Daoy (cell line): ENCODE data around the gene LINGO1. TPM values are rescaled to one million over a fixed set of nuclear protein-coding genes. Genes with fewer than 3 reads are reported as not detected.

Experiments
- DNase-seq: peaks from one replicate; pipeline ENCODE4 v3.0.0-alpha.2; 2015; ENCODE audit warnings: low read depth
- total RNA-seq: library from RNA; depleted of rRNA; stranded (reverse); fragments of >200 nt; shearing (Covaris generic); gene quantifications from 2 replicates; pipeline ENCODE4 v1.2.3, GENCODE V29; 2014

Gene LINGO1
- total RNA-seq, 1 experiment from 2014 or later, result 0.11 TPM

GRCh38 chr15:77596821-77597803, 35.6 kb downstream of the LINGO1 start:
- DNase-seq, result no peak

GRCh38 chr15:77595231-77595630, 37.5 kb downstream of the LINGO1 start:
- no peak for DNase-seq

- DNase-seq, result no peak
These were observed 40.0 kb downstream of the LINGO1 start for GRCh38 chr15:77592758-77593157.

- no peak for DNase-seq
These were observed 40.6 kb downstream of the LINGO1 start for GRCh38 chr15:77591968-77592613.

- DNase-seq, result peak; percentile 45
These were observed 42.9 kb downstream of the LINGO1 start for GRCh38 chr15:77589839-77590238.

- DNase-seq, result no peak
These were observed 44.6 kb downstream of the LINGO1 start for GRCh38 chr15:77588126-77588525.

- no peak for DNase-seq
These were observed 48.0 kb downstream of the LINGO1 start for GRCh38 chr15:77584691-77585090.

GRCh38 chr15:77584201-77584600, 48.5 kb downstream of the LINGO1 start:
- DNase-seq, result no peak

- no peak for DNase-seq
These were observed 49.9 kb downstream of the LINGO1 start for GRCh38 chr15:77582763-77583162.

GRCh38 chr15:77581896-77582569, 50.7 kb downstream of the LINGO1 start:
- no peak for DNase-seq

GRCh38 chr15:77580996-77581682, 51.6 kb downstream of the LINGO1 start:
- no peak for DNase-seq

GRCh38 chr15:77579498-77580188, 53.1 kb downstream of the LINGO1 start:
- DNase-seq, result no peak

- DNase-seq, result no peak
These were observed 53.9 kb downstream of the LINGO1 start for GRCh38 chr15:77578641-77579372.

GRCh38 chr15:77577366-77577950, 55.3 kb downstream of the LINGO1 start:
- DNase-seq, result no peak

- no peak for DNase-seq
These were observed 56.2 kb downstream of the LINGO1 start for GRCh38 chr15:77576538-77576937.

- DNase-seq, result no peak
These were observed 57.3 kb downstream of the LINGO1 start for GRCh38 chr15:77575203-77575934.

GRCh38 chr15:77574521-77575202, 58.0 kb downstream of the LINGO1 start:
- no peak for DNase-seq

- no peak for DNase-seq
These were observed 58.9 kb downstream of the LINGO1 start for GRCh38 chr15:77573802-77574201.

GRCh38 chr15:77572186-77572585, 60.5 kb downstream of the LINGO1 start:
- no peak for DNase-seq
